Measurements from ENCODE around the gene FHOD3. TPM values are rescaled to one million over a fixed set of nuclear protein-coding genes. Genes with fewer than 3 reads are reported as not detected.

The FHOD3 gene
- total RNA-seq, 4 donors from 2014 or later: 0.26 to 13.8 (median 4.9) TPM; not detected in 1

DNA sequence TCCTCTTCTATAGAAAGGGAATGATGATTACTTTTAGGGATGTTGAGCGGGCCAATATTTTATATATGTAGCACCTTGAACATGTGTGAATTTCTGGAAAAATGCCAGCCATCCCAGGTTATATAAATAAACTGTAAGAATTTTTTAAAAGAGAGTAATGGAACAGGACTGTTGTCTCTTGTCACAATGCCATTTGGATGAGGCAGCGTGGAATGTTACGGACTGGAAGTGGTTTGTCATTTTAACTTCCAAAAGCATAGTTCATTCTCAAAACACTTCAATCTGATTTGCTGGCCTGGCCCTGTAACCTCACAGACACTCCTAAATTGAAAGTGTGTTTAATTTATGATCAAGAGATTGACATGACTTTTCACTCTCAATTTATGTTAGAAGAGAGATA, 460.5 kb downstream of the FHOD3 start:
- no peak overlapping the region for H3K27ac ChIP-seq

GRCh38 chr18:36758623-36759022, 461.1 kb downstream of the FHOD3 start:
- Histone ChIP-seq H3K4me3 (no peak overlapping the region), H3K36me3 (no peaks in the 10 kb centered on the region), H3K27ac (no peak overlapping the region), H3K9me3 (no peaks in the 10 kb centered on the region), H3K4me1 (no peaks in the 10 kb centered on the region), H3K27me3 (no peaks in the 10 kb centered on the region)
- DNase-seq: no peak
- intact Hi-C loops (cut with DNase I; ENCODE audit: low total_unique reads): no loop called here
- TF ChIP-seq, protein P1, sequence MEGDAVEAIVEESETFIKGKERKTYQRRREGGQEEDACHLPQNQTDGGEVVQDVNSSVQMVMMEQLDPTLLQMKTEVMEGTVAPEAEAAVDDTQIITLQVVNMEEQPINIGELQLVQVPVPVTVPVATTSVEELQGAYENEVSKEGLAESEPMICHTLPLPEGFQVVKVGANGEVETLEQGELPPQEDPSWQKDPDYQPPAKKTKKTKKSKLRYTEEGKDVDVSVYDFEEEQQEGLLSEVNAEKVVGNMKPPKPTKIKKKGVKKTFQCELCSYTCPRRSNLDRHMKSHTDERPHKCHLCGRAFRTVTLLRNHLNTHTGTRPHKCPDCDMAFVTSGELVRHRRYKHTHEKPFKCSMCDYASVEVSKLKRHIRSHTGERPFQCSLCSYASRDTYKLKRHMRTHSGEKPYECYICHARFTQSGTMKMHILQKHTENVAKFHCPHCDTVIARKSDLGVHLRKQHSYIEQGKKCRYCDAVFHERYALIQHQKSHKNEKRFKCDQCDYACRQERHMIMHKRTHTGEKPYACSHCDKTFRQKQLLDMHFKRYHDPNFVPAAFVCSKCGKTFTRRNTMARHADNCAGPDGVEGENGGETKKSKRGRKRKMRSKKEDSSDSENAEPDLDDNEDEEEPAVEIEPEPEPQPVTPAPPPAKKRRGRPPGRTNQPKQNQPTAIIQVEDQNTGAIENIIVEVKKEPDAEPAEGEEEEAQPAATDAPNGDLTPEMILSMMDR (IDR thresholded peaks at IDR 0.05): no peak
- TF ChIP-seq POLR2A (IDR thresholded peaks at IDR 0.05): no peak

More for the DNA sequence above, 460.5 kb downstream of the FHOD3 start:
- TF ChIP-seq, protein P1 (IDR thresholded peaks at IDR 0.05): no peak
- no peak for TF ChIP-seq POLR2A (IDR thresholded peaks at IDR 0.05)
- Histone ChIP-seq H3K36me3 (no peaks in the 10 kb centered on the region), H3K27me3 (no peaks in the 10 kb centered on the region), H3K4me1 (no peaks in the 10 kb centered on the region), H3K9me3 (no peaks in the 10 kb centered on the region), H3K4me3 (no peak overlapping the region)
- intact Hi-C loops (cut with DNase I; ENCODE audit: low total_unique reads): no loop called here
- no peak for DNase-seq

GRCh38 chr18:36759167-36759776, 461.8 kb downstream of the FHOD3 start:
- no peaks in the 10 kb centered on the region for H3K4me1 ChIP-seq
- H3K4me3 ChIP-seq: no peak overlapping the region
- no peak for DNase-seq
- H3K36me3 ChIP-seq: no peaks in the 10 kb centered on the region
- intact Hi-C loops (cut with DNase I; ENCODE audit: low total_unique reads): no loop called here
- no peaks in the 10 kb centered on the region for H3K9me3 ChIP-seq
- H3K27me3 ChIP-seq: no peaks in the 10 kb centered on the region
- no peak overlapping the region for H3K27ac ChIP-seq
- TF ChIP-seq, protein P1 (IDR thresholded peaks at IDR 0.05): no peak
- TF ChIP-seq POLR2A (IDR thresholded peaks at IDR 0.05): no peak

DNA sequence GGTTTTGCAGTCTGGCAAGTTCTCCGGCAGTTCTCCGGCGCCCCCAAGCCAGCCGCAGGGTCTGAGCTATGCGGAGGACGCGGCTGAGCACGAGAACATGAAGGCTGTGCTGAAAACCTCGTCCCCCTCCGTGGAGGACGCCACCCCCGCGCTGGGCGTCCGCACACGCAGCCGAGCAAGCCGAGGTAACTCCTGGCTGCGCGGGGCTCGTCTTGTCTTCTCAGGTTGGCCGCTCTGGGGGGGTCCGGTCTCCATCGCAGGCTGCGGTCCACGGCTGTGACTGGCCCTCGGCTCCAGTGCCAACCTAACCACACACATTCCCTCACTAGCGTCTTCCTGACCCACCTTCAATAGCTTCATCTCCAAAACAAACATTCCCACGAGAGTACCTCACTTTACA, 463.1 kb downstream of the FHOD3 start:
- Histone ChIP-seq H3K4me3 (no peak overlapping the region), H3K27me3 (no peaks in the 10 kb centered on the region), H3K27ac (no peak overlapping the region), H3K4me1 (no peaks in the 10 kb centered on the region), H3K9me3 (no peaks in the 10 kb centered on the region), H3K36me3 (no peaks in the 10 kb centered on the region)
- intact Hi-C loops (cut with DNase I; ENCODE audit: low total_unique reads): no loop called here
- TF ChIP-seq, protein P1 (IDR thresholded peaks at IDR 0.05): no peak
- no peak for TF ChIP-seq POLR2A (IDR thresholded peaks at IDR 0.05)
- DNase-seq: no peak

DNA sequence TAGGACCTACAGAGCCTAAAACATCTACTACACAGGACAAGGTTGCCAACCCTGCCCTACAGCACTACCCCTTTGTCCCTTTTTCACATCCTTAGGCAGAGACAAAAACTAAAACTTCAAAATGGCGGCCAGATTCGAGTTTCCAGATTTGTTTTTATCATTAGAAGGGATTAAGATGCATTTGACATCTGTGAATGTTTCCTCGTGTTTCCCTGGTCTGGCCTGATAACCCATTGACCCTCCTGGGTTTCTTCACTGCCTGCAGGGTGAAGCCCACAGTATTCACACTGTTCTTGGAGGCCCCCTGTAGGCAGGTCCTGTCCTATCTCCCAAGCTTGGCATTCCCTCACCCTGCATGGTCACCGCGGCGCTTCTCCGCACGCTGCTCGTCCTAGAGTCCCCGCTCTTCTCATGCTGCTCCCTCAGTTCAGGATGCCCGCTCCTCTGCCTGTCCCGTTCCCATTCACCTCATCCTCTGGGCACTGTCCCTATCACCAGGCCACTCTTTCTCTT, 463.7 kb downstream of the FHOD3 start:
- DNase-seq: no peak
- intact Hi-C loops (cut with DNase I; ENCODE audit: low total_unique reads): no loop called here
- H3K27me3 ChIP-seq: no peaks in the 10 kb centered on the region
- no peaks in the 10 kb centered on the region for H3K36me3 ChIP-seq
- H3K9me3 ChIP-seq: no peaks in the 10 kb centered on the region
- no peak overlapping the region for H3K4me3 ChIP-seq
- no peaks in the 10 kb centered on the region for H3K4me1 ChIP-seq
- no peak overlapping the region for H3K27ac ChIP-seq
- TF ChIP-seq, protein P1 (IDR thresholded peaks at IDR 0.05): no peak
- TF ChIP-seq POLR2A (IDR thresholded peaks at IDR 0.05): no peak

Measured in uterus (tissue), 4 donors.